HEK293T (cell line): Measurements from ENCODE around the gene LHPP.

Source experiments
- ARNT ChIP-seq: fragments of 450-650 bp; IDR thresholded peaks from 2 replicates; pipeline ENCODE4 v1.6.1; 2017; ENCODE audit warnings: mild to moderate bottlenecking
- BHLHE40 ChIP-seq: fragments of 450-650 bp; IDR thresholded peaks from 2 replicates; pipeline ENCODE4 v1.6.1; 2016; ENCODE audit warnings: mild to moderate bottlenecking, moderate library complexity, borderline replicate concordance
- CTBP1 ChIP-seq: fragments of 450-650 bp; IDR thresholded peaks from 2 replicates; pipeline ENCODE4 v1.6.1; 2016; ENCODE audit warnings: borderline replicate concordance
- FOXA1 ChIP-seq: fragments of 450-650 bp; IDR thresholded peaks from 2 replicates; pipeline ENCODE4 v1.6.1; 2016; ENCODE audit warnings: mild to moderate bottlenecking
- FOXK2 ChIP-seq: fragments of 450-650 bp; IDR thresholded peaks from 2 replicates; pipeline ENCODE4 v1.6.1; 2016; ENCODE audit warnings: mild to moderate bottlenecking
- FOXM1 ChIP-seq: fragments of 450-650 bp; IDR thresholded peaks from 2 replicates; pipeline ENCODE4 v1.6.1; 2017; ENCODE audit warnings: mild to moderate bottlenecking, borderline replicate concordance
- HDGF ChIP-seq: fragments of 450-650 bp; IDR thresholded peaks from 2 replicates; pipeline ENCODE4 v1.6.1; 2017; ENCODE audit warnings: antibody characterized with exemption, borderline replicate concordance
- L3MBTL2 ChIP-seq: fragments of 450-650 bp; conservative IDR thresholded peaks from 2 replicates; pipeline ENCODE4 v1.6.1; 2016; ENCODE audit warnings: mild to moderate bottlenecking
- NFRKB ChIP-seq: fragments of 450-650 bp; IDR thresholded peaks from 2 replicates; pipeline ENCODE4 v1.6.1; 2016; ENCODE audit warnings: mild to moderate bottlenecking, moderate library complexity
- PKNOX1 ChIP-seq: fragments of 450-650 bp; IDR thresholded peaks from 2 replicates; pipeline ENCODE4 v1.6.1; 2016
- SP1 ChIP-seq: fragments of 450-650 bp; IDR thresholded peaks from 2 replicates; pipeline ENCODE4 v1.6.1; 2017
- SUZ12 ChIP-seq: fragments of 450-650 bp; IDR thresholded peaks from 2 replicates; pipeline ENCODE4 v1.6.1; 2016; ENCODE audit warnings: mild to moderate bottlenecking

GRCh38 chr10:124661660-124662180 is 200.1 kb downstream of the LHPP start:
- TF ChIP-seq L3MBTL2 (no peak), SUZ12 (no peak), ARNT (no peak), SP1 (no peak), CTBP1 (no peak), BHLHE40 (no peak), NFRKB (no peak), FOXM1 (no peak), FOXK2 (no peak), HDGF (no peak), FOXA1 (no peak), PKNOX1 (no peak)
